22Rv1 (cell line): ENCODE measurements around the gene PRR29.
A peak's percentile ranks its signal among the peaks of the same experiment; 100 is the strongest.
"Not testable (repeated sequence)": the region's sequence is repeated elsewhere in the genome, so short reads cannot be mapped to it uniquely, and the experiment has no call there.

Source experiments
- H3K27ac ChIP-seq: fragments of 450-650 bp; 2 replicates; pipeline ENCODE4 v1.5.1; 2017
- CTCF ChIP-seq: fragments of 450-650 bp; IDR thresholded peaks from 2 replicates; pipeline ENCODE4 v1.5.1; 2017; ENCODE audit warnings: mild to moderate bottlenecking
- ZFX ChIP-seq: fragments of 450-650 bp; IDR thresholded peaks from 2 replicates; pipeline ENCODE4 v1.6.1; 2017; ENCODE audit warnings: antibody characterized with exemption, borderline replicate concordance

Gene PRR29

GRCh38 chr17:64009571-64010402, 11.6 kb downstream of the PRR29 start:
- no peak overlapping the region for H3K27ac ChIP-seq
- no peak for TF ChIP-seq ZFX
- no peak for TF ChIP-seq CTCF

GRCh38 chr17:64015447-64015846, 17.3 kb downstream of the PRR29 start:
- H3K27ac ChIP-seq, result no peak overlapping the region
- TF ChIP-seq ZFX (no peak), CTCF (no peak)

GRCh38 chr17:64016231-64016784, 18.2 kb downstream of the PRR29 start:
- no peak for TF ChIP-seq ZFX
- TF ChIP-seq CTCF, result 0 out of 2 replicates have a peak, but pooled peaks have one; percentile 9

GRCh38 chr17:64016974-64017373, 18.8 kb downstream of the PRR29 start:
- TF ChIP-seq CTCF (no peak), ZFX (no peak)
- H3K27ac ChIP-seq, result no peak overlapping the region

More at GRCh38 chr17:64016231-64016784, 18.2 kb downstream of the PRR29 start:
- no peak overlapping the region for H3K27ac ChIP-seq

- TF ChIP-seq ZFX, result no peak
- TF ChIP-seq CTCF, result peak; percentile 28
- H3K27ac ChIP-seq, result no peak overlapping the region
These were observed 19.3 kb downstream of the PRR29 start for GRCh38 chr17:64017381-64017980.

GRCh38 chr17:64019551-64019961, 21.4 kb downstream of the PRR29 start:
- H3K27ac ChIP-seq, result not testable (repeated sequence)

GRCh38 chr17:64020056-64020766, 22.1 kb downstream of the PRR29 start, which contains the start of gene ICAM2:
TSS of gene ICAM2 (minus strand) at chr17:64020633. CDS start at chr17:64006691, 13,942 bp downstream.
- no peak within 1 kb of the TSS for H3K27ac ChIP-seq
- TF ChIP-seq CTCF, result no peak
- TF ChIP-seq ZFX, result no peak
